GM19099 (cell line): ENCODE data around the gene MAP3K9.

Experiments
- POLR2A ChIP-seq: IDR thresholded peaks from 3 replicates; pipeline ENCODE4 v1.6.1; 2011; ENCODE audit warnings: low read depth; ENCODE audit not compliant: insufficient read length; ENCODE audit errors: extremely low read depth

MAP3K9 gene

GRCh38 chr14:70827752-70828151, 18.4 kb upstream of the MAP3K9 start:
- no peak for TF ChIP-seq POLR2A

GRCh38 chr14:70827347-70827746, 18.0 kb upstream of the MAP3K9 start:
- TF ChIP-seq POLR2A: no peak

- TF ChIP-seq POLR2A: no peak
Measured at GRCh38 chr14:70823281-70823680, 14.0 kb upstream of the MAP3K9 start.

GRCh38 chr14:70822530-70823185, 13.3 kb upstream of the MAP3K9 start:
- no peak for TF ChIP-seq POLR2A

- TF ChIP-seq POLR2A: no peak
Measured at GRCh38 chr14:70821584-70822529, 12.5 kb upstream of the MAP3K9 start.

GRCh38 chr14:70816525-70816924, 7.2 kb upstream of the MAP3K9 start:
- TF ChIP-seq POLR2A: no peak

GRCh38 chr14:70814466-70814865, 5.2 kb upstream of the MAP3K9 start:
- TF ChIP-seq POLR2A: no peak

- no peak for TF ChIP-seq POLR2A
Measured at GRCh38 chr14:70812124-70812818, 3.0 kb upstream of the MAP3K9 start.

- TF ChIP-seq POLR2A: no peak
Measured at GRCh38 chr14:70811578-70811977, 2.3 kb upstream of the MAP3K9 start.

- no peak for TF ChIP-seq POLR2A
Measured at GRCh38 chr14:70811050-70811449, 1.7 kb upstream of the MAP3K9 start.

GRCh38 chr14:70810621-70811020, 1.3 kb upstream of the MAP3K9 start:
- no peak for TF ChIP-seq POLR2A

- no peak for TF ChIP-seq POLR2A
Measured at GRCh38 chr14:70808416-70809224, 693 bp downstream of the MAP3K9 start.

GRCh38 chr14:70807898-70808415, 1.4 kb downstream of the MAP3K9 start:
- no peak for TF ChIP-seq POLR2A

- TF ChIP-seq POLR2A: no peak
Measured at GRCh38 chr14:70804556-70805162, 4.7 kb downstream of the MAP3K9 start.
